HCT116 (cell line): ENCODE results near the gene UBE2S. TPM values are rescaled to one million over a fixed set of nuclear protein-coding genes. Genes with fewer than 3 reads are reported as not detected.

Experiments
- ATAC-seq: fragments of 200-7000 bp; cut with Tn5 transposase; 2 replicates; pipeline ENCODE4 v1.9.1; 2020; ENCODE audit warnings: mild to moderate bottlenecking, moderate library complexity
- BruUV-seq: library from RNA; stranded (reverse); fragments of 400-500 nt; replicated peaks from 2 replicates; lab custom pipeline; 2021; lab: Mats Ljungman, UMichigan
- CTCF ChIA-PET: fragments of 300-600 bp; sonication (Branson Sonifier 250); formaldehyde crosslinking; loops from one replicate; lab custom pipeline; 2021; ENCODE audit warnings: antibody characterized with exemption; lab: Charles Lee
- POLR2A ChIA-PET: fragments of 300-600, 350-600 bp; sonication (Branson Sonifier 250); formaldehyde crosslinking; loops from one replicate; lab custom pipeline; 2021; ENCODE audit warnings: antibody characterized with exemption; lab: Charles Lee
- RAD21 ChIA-PET, 2 experiments: fragments of 300-600 bp; sonication (Branson Sonifier 250); formaldehyde crosslinking; loops; one replicate each; lab custom pipeline; 2023; ENCODE audit warnings: low total read pairs in 2 of 2; ENCODE audit not compliant: uncharacterized antibody in 2 of 2, unreplicated experiment in 2 of 2, low non-redundant PET in 1 of 2; lab: Charles Lee
- DNase-seq: peaks from one replicate; pipeline ENCODE4 v3.0.0-alpha.2; 2010; ENCODE audit warnings: low read depth, low spot score
- H2AFZ ChIP-seq: fragments of 200-600 bp; shearing (Covaris generic), sonication (generic); 2 replicates; pipeline ENCODE4 v1.6.1; 2017; ENCODE audit warnings: low read depth, mixed run types, mixed read lengths, antibody characterized with exemption, low read length; ENCODE audit not compliant: poor library complexity, severe bottlenecking
- H3K27ac ChIP-seq: 2 replicates; pipeline ENCODE4 v1.5.1; 2012; ENCODE audit warnings: low read depth, low read length
- H3K27me3 ChIP-seq: fragments of 200-600 bp; sonication (generic); 2 replicates; pipeline ENCODE4 v1.6.1; 2016; ENCODE audit warnings: mixed run types, low read length, mixed read lengths; ENCODE audit not compliant: insufficient read depth
- H3K36me3 ChIP-seq, 2 experiments: fragments of 200-500 bp in 1 of 2; fragments of 200-600 bp in 1 of 2; sonication (Bioruptor generic) in 1 of 2; sonication (generic) in 1 of 2; 2 replicates each; pipeline versions ENCODE4 v1.5.1 to v1.6.1; 2014 to 2016; ENCODE audit warnings: low read length in 2 of 2, inconsistent platforms in 1 of 2, mixed read lengths in 1 of 2, mixed run types in 1 of 2; ENCODE audit not compliant: insufficient read depth in 2 of 2, control insufficient read depth in 1 of 2
- H3K4me1 ChIP-seq, 2 experiments: fragments of 200-600 bp in 1 of 2; sonication (generic) in 1 of 2; 2 replicates each; pipeline versions ENCODE4 v1.5.1 to v1.6.1; 2012 to 2017; ENCODE audit warnings: low read length in 2 of 2, inconsistent platforms in 1 of 2, mild to moderate bottlenecking in 1 of 2, mixed read lengths in 1 of 2, mixed run types in 1 of 2, moderate library complexity in 1 of 2; ENCODE audit not compliant: insufficient read depth in 2 of 2, control insufficient read depth in 1 of 2
- H3K4me2 ChIP-seq: fragments of 200-600 bp; sonication (generic); 2 replicates; pipeline ENCODE4 v1.6.1; 2017; ENCODE audit warnings: mixed run types, low read length, mixed read lengths
- H3K4me3 ChIP-seq, 2 experiments: fragments of 200-600 bp in 1 of 2; sonication (generic) in 1 of 2; replicated peaks in 1 of 2; 2 replicates each; pipeline ENCODE4 v1.5.1; 2011 to 2016; ENCODE audit warnings: low read length in 2 of 2, control low read depth in 1 of 2, low read depth in 1 of 2, mild to moderate bottlenecking in 1 of 2, mixed read lengths in 1 of 2, mixed run types in 1 of 2
- H3K79me2 ChIP-seq: fragments of 200-600 bp; sonication (generic); 2 replicates; pipeline ENCODE4 v1.6.1; 2017; ENCODE audit warnings: mild to moderate bottlenecking, mixed run types, low read length, moderate library complexity, mixed read lengths; ENCODE audit not compliant: insufficient read depth
- H3K9ac ChIP-seq: fragments of 200-600 bp; sonication (generic); 2 replicates; pipeline ENCODE4 v1.6.1; 2016; ENCODE audit warnings: low read length, mixed read lengths
- H3K9me2 ChIP-seq: fragments of 200-600 bp; sonication (generic), shearing (Covaris generic); 2 replicates; pipeline ENCODE4 v1.6.1; 2017; ENCODE audit warnings: mixed run types, mild to moderate bottlenecking, moderate library complexity; ENCODE audit not compliant: insufficient read depth
- H3K9me3 ChIP-seq, 2 experiments: fragments of 200-500 bp in 1 of 2; fragments of 200-600 bp in 1 of 2; sonication (Bioruptor generic) in 1 of 2; sonication (generic) in 1 of 2; 2 replicates each; pipeline ENCODE4 v1.6.1; 2014 to 2017; ENCODE audit warnings: low read length in 2 of 2, mixed read lengths in 2 of 2, inconsistent platforms in 1 of 2, low read depth in 1 of 2, mild to moderate bottlenecking in 1 of 2, mixed run types in 1 of 2, moderate library complexity in 1 of 2; ENCODE audit not compliant: control insufficient read depth in 1 of 2, insufficient read depth in 1 of 2
- H4K20me1 ChIP-seq: fragments of 200-600 bp; sonication (generic), shearing (Covaris generic); 2 replicates; pipeline ENCODE4 v1.6.1; 2017; ENCODE audit warnings: mixed run types, mild to moderate bottlenecking, moderate library complexity; ENCODE audit not compliant: insufficient read depth
- CTCF ChIP-seq, 3 experiments: fragments of 200-600 bp in 1 of 3; sonication (generic) in 1 of 3; IDR thresholded peaks in 2 of 3; conservative IDR thresholded peaks in 1 of 3; 2 replicates each; pipeline ENCODE4 v1.5.1; 2012 to 2017; ENCODE audit warnings: low read depth in 2 of 3, low read length in 2 of 3, antibody characterized with exemption in 1 of 3, borderline replicate concordance in 1 of 3, control low read depth in 1 of 3, mild to moderate bottlenecking in 1 of 3, mixed read lengths in 1 of 3, mixed run types in 1 of 3, moderate library complexity in 1 of 3; ENCODE audit not compliant: insufficient read depth in 1 of 3
- ELF1 ChIP-seq: IDR thresholded peaks from 2 replicates; pipeline ENCODE4 v1.6.1; 2012; ENCODE audit warnings: low read depth, borderline replicate concordance
- FOSL1 ChIP-seq: IDR thresholded peaks from 2 replicates; pipeline ENCODE4 v1.6.1; 2012; ENCODE audit warnings: low read depth
- SIN3A ChIP-seq: IDR thresholded peaks from 2 replicates; pipeline ENCODE4 v1.6.1; 2012; ENCODE audit warnings: low read depth
- SP1 ChIP-seq: IDR thresholded peaks from 2 replicates; pipeline ENCODE4 v1.6.1; 2012; ENCODE audit warnings: low read depth
- SRF ChIP-seq: IDR thresholded peaks from 2 replicates; pipeline ENCODE4 v1.6.1; 2012; ENCODE audit warnings: low read depth
- YY1 ChIP-seq: IDR thresholded peaks from 2 replicates; pipeline ENCODE4 v1.6.1; 2011; ENCODE audit warnings: low read length, low read depth, moderate library complexity, mild to moderate bottlenecking; ENCODE audit not compliant: insufficient replicate concordance; ENCODE audit errors: extremely low read depth
- intact Hi-C: fragments of 100-400 bp; cut with micrococcal nuclease; formaldehyde crosslinking; loops from 2 replicates; pipeline ENCODE4 v1.10.0; 2022
- total RNA-seq: library from RNA; stranded (reverse); gene quantifications from one replicate; pipeline ENCODE4 v1.2.1, GENCODE V29; 2021; ENCODE audit not compliant: unreplicated experiment

The UBE2S gene
- total RNA-seq, 1 experiment from 2014 or later, result 515 TPM

- ATAC-seq (no peak), DNase-seq (no peak)
- POLR2A ChIA-PET, result interaction anchor here (0.6 to 2.9 kb wide), 5 partner anchors 9 to 242 kb away, joined by 3 to 13 read pairs (median 3); partner anchors contain the start of genes UBE2S and ZNF784
- peaks cover 6 to 39% of the 10 kb centered on the region in 2 experiments; a peak in 3 of 4 replicates for H3K4me1 ChIP-seq
- peak overlapping the region; percentile 94 for H3K9ac ChIP-seq
- CTCF ChIA-PET, result interaction anchor here (1.7 kb wide), 1 partner anchor 81 kb away, joined by 12 read pairs; no protein-coding TSS in a partner anchor
- no peaks in the 10 kb centered on the region for H3K27me3 ChIP-seq
- H4K20me1 ChIP-seq, result peaks cover 13% of the 10 kb centered on the region; the same call in 1 of the 2 replicates
- no peak overlapping the region for H2AFZ ChIP-seq
- BruUV-seq, result no TSS peak
- H3K79me2 ChIP-seq, result peaks cover 44% of the 10 kb centered on the region
- intact Hi-C loops, result loop anchor here (5.0 kb wide), 1 partner anchor 80 kb away; no protein-coding TSS in a partner anchor
- H3K9me3 ChIP-seq, result no peaks in the 10 kb centered on the region
- peak overlapping the region; percentile 95 for H3K4me2 ChIP-seq
- H3K36me3 ChIP-seq, result peaks cover 5 to 17% of the 10 kb centered on the region in 2 experiments; a peak in 3 of 4 replicates
- no peak for TF ChIP-seq FOSL1
- TF ChIP-seq SRF, result no peak
- no peak for TF ChIP-seq CTCF (IDR thresholded peaks at IDR 0.05 in 2 of 3, conservative IDR thresholded peaks at IDR 0.05 in 1 of 3; ENCODE audit: borderline replicate concordance in 1 of 3, insufficient read depth in 1 of 3, low read depth in 2 of 3, low read length in 2 of 3)
- no peak for TF ChIP-seq SIN3A
- no peak for TF ChIP-seq SP1
- no peak for TF ChIP-seq ELF1
- no peak for TF ChIP-seq YY1
- no peaks in the 10 kb centered on the region for H3K9me2 ChIP-seq
- peak overlapping the region; percentile 99; the same call in 1 of the 2 replicates for H3K27ac ChIP-seq
- RAD21 ChIA-PET, result no interaction called here
- H3K4me3 ChIP-seq, result peak overlapping the region; percentile 61 to 67
Observed at GRCh38 chr19:55382522-55383054, 25.0 kb downstream of the UBE2S start.
